Activated naive CD4-positive, alpha-beta T cell treated with anti-CD3 and anti-CD28 coated beads, Interleukin-2, amount 10 ng/mL, durations not matched to agents 7 days and 5 days (primary cell): ENCODE results near the gene CCRL2.
"Not testable (repeated sequence)": the region's sequence is repeated elsewhere in the genome, so short reads cannot be mapped to it uniquely, and the experiment has no call there.

Source experiments
- CTCF ChIA-PET: fragments of 350-600 bp; sonication (Branson Sonifier 250); formaldehyde crosslinking; loops from one replicate; lab custom pipeline; 2021; ENCODE audit warnings: antibody characterized with exemption; lab: Charles Lee
- DNase-seq: peaks from one replicate; pipeline ENCODE4 v3.0.0-alpha.2; 2020
- H3K27ac Mint-ChIP-seq: one replicate; pipeline ENCODE4 v1.8.0; 2021; ENCODE audit warnings: mild to moderate bottlenecking, moderate library complexity, mixed read lengths
- H3K27me3 Mint-ChIP-seq: one replicate; pipeline ENCODE4 v1.8.0; 2021; ENCODE audit warnings: mild to moderate bottlenecking, mixed read lengths
- H3K36me3 Mint-ChIP-seq: one replicate; pipeline ENCODE4 v1.8.0; 2021; ENCODE audit warnings: mixed read lengths
- H3K4me1 Mint-ChIP-seq: one replicate; pipeline ENCODE4 v1.8.0; 2021; ENCODE audit warnings: mixed read lengths
- H3K4me3 Mint-ChIP-seq: one replicate; pipeline ENCODE4 v1.8.0; 2021; ENCODE audit warnings: mild to moderate bottlenecking, moderate library complexity, mixed read lengths
- H3K9me3 Mint-ChIP-seq: one replicate; pipeline ENCODE4 v1.8.0; 2021; ENCODE audit warnings: mixed read lengths

Gene CCRL2

DNA sequence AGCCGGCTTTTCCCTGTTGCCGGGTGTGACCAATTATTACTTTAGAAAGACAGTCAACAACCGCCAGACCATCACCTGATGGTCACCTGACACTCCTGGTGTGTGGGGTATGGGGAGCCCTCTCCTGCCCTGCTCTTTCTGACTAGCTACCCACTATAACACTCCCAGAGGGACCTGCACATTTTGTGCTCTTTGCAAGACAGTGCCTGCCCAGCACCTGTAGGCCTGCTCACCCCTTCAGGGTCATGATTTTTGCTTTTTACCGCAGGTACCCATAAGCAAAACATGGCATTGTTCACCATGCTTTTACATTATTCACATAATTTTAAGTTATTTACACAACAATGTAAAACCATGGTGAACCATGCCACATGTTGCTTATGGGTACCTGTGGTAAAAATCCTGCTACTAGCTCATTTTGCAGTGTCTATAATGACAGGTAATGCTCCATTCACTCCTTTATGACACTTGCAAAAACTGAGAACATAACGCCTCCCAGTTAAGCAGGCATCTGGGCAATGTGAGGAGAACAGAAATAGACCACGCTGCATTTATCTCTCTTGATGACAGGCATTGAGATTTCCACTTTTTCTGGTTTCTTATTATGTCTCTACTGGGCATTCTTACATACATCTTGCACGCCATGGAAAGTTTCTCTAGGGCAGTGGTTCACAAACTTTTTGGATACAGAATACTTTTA, 9.9 kb downstream of the CCRL2 start:
- Mint-ChIP-seq H3K4me1 (peaks cover 7% of the 10 kb centered on the region), H3K9me3 (no peaks in the 10 kb centered on the region), H3K27ac (no peak overlapping the region), H3K36me3 (no peaks in the 10 kb centered on the region), H3K4me3 (no peak overlapping the region), H3K27me3 (peaks cover 3% of the 10 kb centered on the region)
- DNase-seq, result no peak
- CTCF ChIA-PET, result interaction anchor here (0.8 kb wide), 1 partner anchor 10 kb away, joined by 3 read pairs; the partner anchor contains the start of genes CCR5AS and CCRL2

DNA sequence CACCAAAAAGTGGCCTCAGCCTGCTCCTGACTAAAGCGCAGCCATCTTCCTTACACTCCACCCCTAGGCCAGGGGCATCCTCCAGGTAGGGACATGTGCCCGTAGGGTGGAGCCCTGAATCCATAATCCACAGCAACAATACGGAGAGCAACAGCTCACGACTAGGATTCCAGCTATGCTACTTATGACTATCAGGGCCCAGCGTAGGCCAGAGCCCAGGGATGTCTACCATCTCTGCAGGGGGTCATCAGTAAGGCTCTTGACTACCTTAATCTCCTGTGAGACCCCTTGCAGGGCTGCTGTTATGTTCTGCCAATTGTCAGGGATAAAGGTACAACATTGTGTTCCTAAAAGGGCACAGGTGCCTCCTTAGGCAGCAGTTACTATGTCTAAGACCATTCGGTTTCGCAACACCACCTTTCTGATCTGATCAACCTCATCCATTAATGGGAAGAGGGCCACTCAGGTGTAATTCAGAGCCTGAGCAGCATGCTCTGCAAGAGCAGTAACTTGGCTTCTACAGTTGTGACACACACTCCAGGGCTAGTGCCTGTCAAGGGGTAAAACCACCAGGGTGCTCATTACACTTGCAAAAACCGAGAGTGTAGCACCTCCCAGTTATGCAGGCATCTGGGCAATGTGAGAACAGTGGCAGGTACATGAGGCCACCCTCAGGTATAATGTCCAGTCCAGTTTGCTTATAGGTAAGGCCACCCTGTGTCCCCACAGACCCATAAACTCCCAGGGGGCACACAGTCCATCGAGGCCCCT, 11.0 kb downstream of the CCRL2 start:
- no peak overlapping the region for H3K4me3 Mint-ChIP-seq
- DNase-seq, result no peak
- no peak overlapping the region for H3K27ac Mint-ChIP-seq
- no peaks in the 10 kb centered on the region for H3K9me3 Mint-ChIP-seq
- H3K27me3 Mint-ChIP-seq, result peaks cover 7% of the 10 kb centered on the region
- H3K36me3 Mint-ChIP-seq, result no peaks in the 10 kb centered on the region
- CTCF ChIA-PET, result no interaction called here
- peaks cover 7% of the 10 kb centered on the region for H3K4me1 Mint-ChIP-seq

DNA sequence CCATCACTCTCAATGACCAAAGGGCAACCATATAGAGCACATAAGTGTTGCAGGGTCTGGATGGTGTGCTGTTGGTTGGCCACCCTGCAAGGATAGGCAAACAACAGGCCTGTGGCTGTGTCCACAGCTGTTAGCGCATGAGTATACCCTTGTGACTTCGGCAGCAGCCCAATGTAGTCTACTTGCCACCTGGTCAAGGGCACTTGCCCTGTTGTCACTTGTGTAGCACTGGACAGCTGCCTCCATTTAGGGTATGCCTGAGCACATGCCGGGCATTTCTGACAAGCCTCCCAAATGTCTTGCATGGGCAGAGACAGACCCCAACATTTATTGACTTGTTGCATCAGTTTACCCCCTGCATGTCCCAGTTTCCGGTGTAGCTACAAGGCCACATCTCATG, 12.8 kb downstream of the CCRL2 start:
- Mint-ChIP-seq H3K27me3 (peaks cover 11% of the 10 kb centered on the region), H3K4me3 (no peak overlapping the region), H3K36me3 (no peaks in the 10 kb centered on the region), H3K9me3 (no peaks in the 10 kb centered on the region), H3K27ac (no peak overlapping the region), H3K4me1 (peaks cover 7% of the 10 kb centered on the region)
- DNase-seq, result no peak
- CTCF ChIA-PET, result interaction anchor here (0.9 to 1.1 kb wide), 2 partner anchors 42 to 211 kb away, joined by 3 read pairs; no protein-coding TSS in a partner anchor

DNA sequence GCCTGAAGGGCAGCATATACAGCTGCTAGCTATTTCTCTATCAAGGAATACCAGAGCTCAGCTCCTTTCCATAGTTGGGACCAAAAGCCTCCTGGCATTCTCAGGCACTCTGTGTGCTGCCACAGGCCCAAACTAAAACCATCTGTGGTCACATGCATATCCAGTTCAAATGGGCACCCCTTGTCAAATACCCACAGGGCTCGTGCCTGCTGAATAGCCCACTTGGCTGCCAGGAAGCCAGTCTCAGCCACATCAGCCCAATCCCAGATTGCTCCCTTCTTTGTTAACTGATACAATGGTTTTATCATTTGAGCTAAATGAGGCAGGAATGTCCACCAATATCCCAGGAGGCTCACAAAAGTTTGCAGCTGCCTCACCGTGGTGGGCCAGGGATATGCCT, 13.9 kb downstream of the CCRL2 start:
- H3K4me1 Mint-ChIP-seq, result peaks cover 8% of the 10 kb centered on the region
- no peak for DNase-seq
- no peaks in the 10 kb centered on the region for H3K9me3 Mint-ChIP-seq
- peaks cover 11% of the 10 kb centered on the region for H3K27me3 Mint-ChIP-seq
- H3K4me3 Mint-ChIP-seq, result no peak overlapping the region
- no peak overlapping the region for H3K27ac Mint-ChIP-seq
- H3K36me3 Mint-ChIP-seq, result no peaks in the 10 kb centered on the region
- CTCF ChIA-PET, result interaction anchor here (0.8 to 1.1 kb wide), 2 partner anchors 9 to 210 kb away, joined by 3 read pairs; no protein-coding TSS in a partner anchor

DNA sequence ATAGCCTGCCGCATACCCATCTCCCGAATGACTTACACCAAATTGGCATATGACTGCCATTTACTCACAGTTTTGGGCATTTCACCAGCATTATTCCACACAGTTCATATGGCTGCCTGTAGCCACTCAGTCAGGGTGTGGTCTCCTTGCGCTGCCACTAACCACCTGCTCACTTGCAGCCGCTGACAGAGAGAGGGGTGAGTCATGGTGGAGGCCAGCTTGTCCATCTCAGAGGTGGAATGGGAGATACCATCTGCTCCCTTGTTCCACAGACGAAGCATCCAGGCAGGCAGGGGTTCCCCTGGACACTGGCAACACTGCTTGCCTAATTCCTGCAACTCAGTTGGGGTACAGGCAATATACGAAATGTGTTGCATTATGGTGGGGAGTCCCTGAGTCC, 15.6 kb downstream of the CCRL2 start:
- no peaks in the 10 kb centered on the region for H3K9me3 Mint-ChIP-seq
- no peak overlapping the region for H3K4me3 Mint-ChIP-seq
- no peaks in the 10 kb centered on the region for H3K36me3 Mint-ChIP-seq
- peaks cover 11% of the 10 kb centered on the region for H3K27me3 Mint-ChIP-seq
- H3K4me1 Mint-ChIP-seq, result peaks cover 17% of the 10 kb centered on the region
- DNase-seq, result no peak
- CTCF ChIA-PET, result no interaction called here
- H3K27ac Mint-ChIP-seq, result no peak overlapping the region

DNA sequence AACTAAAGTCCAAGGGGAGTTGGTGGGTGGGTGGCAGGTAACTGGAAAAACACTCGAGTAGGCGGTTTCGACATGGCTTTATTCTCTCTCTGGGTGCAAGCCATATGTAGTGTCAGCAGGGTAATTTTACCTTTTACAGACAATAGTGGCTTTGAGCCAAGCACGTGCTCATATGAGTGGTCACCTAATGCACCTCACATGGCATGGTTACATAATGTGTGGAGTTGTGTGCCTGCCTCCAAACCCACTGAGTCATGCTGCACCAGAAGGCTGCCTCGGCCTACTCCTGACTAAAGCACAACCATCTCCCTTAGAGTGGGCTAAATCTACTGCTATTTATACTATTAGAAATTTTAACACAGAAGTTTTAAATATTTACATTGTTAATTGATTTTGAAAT, 16.5 kb downstream of the CCRL2 start:
- H3K9me3 Mint-ChIP-seq, result no peaks in the 10 kb centered on the region
- CTCF ChIA-PET, result interaction anchor here (1.1 kb wide), 1 partner anchor 135 kb away, joined by 3 read pairs; no protein-coding TSS in a partner anchor
- H3K27me3 Mint-ChIP-seq, result peaks cover 11% of the 10 kb centered on the region
- H3K36me3 Mint-ChIP-seq, result no peaks in the 10 kb centered on the region
- H3K27ac Mint-ChIP-seq, result no peak overlapping the region
- H3K4me3 Mint-ChIP-seq, result no peak overlapping the region
- peaks cover 17% of the 10 kb centered on the region for H3K4me1 Mint-ChIP-seq
- no peak for DNase-seq

DNA sequence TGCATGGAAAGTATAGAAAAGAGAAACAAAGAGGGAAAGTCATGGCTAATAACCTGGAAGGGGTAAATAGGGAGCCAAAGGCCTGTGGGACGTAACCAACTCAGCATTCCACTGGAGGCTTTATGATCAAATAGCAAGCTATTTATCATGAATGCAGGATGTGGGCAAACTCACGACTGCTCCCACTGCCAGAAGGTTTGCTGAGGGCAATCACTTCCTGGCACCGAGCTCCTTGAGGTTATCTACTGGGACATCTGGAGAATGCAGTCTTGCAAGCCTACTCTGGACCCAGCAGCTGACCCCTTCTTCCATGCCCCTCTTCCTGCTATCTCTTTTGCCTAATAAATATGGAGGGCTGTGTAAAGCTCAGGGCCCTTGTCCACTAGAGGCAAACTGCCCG, 19.4 kb downstream of the CCRL2 start:
- H3K36me3 Mint-ChIP-seq, H3K27ac Mint-ChIP-seq, H3K4me3 Mint-ChIP-seq, H3K9me3 Mint-ChIP-seq, DNase-seq: not testable (repeated sequence)
- CTCF ChIA-PET, result interaction anchor here (1.0 to 1.4 kb wide), 2 partner anchors 48 to 339 kb away, joined by 3 to 6 read pairs; no protein-coding TSS in a partner anchor
- H3K27me3 Mint-ChIP-seq, result peaks cover 11% of the 10 kb centered on the region
- peaks cover 17% of the 10 kb centered on the region for H3K4me1 Mint-ChIP-seq

DNA sequence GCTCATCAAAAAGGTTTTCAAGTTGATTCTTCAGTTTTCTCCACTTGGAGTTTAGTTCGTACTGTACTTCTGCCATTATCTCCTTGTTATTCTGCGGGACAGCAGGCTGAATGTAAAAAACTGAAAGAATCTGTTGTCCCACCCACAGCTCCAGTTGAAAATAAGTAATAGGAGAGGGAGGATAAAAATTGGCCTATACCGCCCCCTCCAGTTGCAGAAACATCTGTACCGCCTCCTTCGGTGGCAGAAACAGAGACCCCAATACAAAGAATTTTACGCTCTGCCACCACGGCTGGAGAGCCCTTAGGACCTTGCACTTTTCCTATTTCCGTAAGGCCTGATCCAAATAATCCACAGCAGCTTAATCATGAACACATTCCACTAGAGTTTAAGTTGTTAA, 20.3 kb downstream of the CCRL2 start:
- H3K4me3 Mint-ChIP-seq, H3K27ac Mint-ChIP-seq, H3K36me3 Mint-ChIP-seq, DNase-seq: not testable (repeated sequence)
- Mint-ChIP-seq H3K4me1 (peaks cover 17% of the 10 kb centered on the region), H3K27me3 (peaks cover 10% of the 10 kb centered on the region), H3K9me3 (peaks cover 11% of the 10 kb centered on the region)
- CTCF ChIA-PET, result interaction anchor here (1.0 to 1.4 kb wide), 2 partner anchors 49 to 340 kb away, joined by 3 to 6 read pairs; no protein-coding TSS in a partner anchor

DNA sequence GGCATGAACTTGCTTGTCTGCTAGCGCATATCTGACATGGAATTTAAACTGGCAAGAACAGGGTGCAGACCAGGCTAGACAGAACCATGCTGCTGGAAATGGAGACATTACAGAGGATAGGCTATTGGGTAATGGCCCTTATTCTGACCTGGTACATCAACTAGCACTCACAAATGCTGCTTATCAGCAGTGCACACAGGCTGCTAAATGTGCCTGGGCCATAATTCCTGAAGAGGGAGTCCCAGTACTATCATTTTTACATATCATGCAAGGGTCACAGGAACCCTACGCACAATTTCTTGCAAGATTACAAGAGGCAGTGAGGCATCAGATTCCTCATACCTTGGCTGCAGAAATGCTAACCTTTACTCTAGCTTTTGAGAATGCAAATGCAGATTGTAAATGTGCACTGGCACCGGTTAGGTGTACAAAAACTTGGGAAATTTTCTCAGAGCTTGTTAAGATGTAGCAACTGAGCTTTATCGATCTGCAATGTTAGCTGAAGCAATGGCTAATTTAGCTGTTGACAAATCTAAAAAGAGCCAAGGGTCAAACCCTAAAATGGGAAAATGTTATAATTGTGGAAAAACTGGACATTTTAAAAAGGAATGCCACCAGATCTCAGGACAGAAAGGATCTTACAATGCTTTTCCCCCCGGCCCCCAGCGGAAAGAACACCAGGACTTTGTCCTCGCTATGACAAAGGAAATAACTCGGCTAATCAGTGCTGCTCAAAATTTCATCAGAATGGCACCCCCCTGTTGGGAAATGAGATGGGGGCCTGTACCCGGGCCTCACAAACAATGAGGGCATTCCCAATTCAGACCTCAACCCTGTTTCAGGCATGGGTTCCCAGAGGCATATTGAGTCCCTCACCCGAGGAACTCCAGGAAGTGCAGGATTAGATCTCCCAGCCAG, 21.1 kb downstream of the CCRL2 start:
- Mint-ChIP-seq H3K4me3 (no peak overlapping the region), H3K27ac (no peak overlapping the region), H3K36me3 (no peaks in the 10 kb centered on the region), H3K4me1 (peaks cover 25% of the 10 kb centered on the region), H3K27me3 (peaks cover 2% of the 10 kb centered on the region), H3K9me3 (peaks cover 13% of the 10 kb centered on the region)
- no peak for DNase-seq
- CTCF ChIA-PET, result interaction anchor here (0.6 to 2.1 kb wide), 3 partner anchors 16 to 122 kb away, joined by 3 to 5 read pairs (median 3); no protein-coding TSS in a partner anchor

DNA sequence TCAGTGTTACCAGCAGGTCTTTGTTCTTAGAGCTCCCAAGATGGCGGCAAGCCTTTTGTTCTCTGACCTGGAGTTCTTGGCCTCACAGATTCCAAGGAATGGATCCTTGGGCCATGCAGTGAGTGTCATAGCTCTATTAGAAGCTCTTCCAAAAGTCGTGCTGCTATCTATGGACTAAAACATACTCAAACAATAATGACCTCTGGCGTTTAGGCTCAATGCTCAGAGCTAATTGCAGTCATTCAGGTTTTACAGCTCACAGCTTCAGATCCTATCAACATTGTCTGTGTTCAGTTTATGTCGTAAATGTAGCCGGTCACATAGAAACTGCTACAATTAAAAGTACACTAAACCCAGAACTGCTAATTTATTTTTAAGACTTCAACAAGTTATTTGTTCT, 22.2 kb downstream of the CCRL2 start:
- no peaks in the 10 kb centered on the region for H3K36me3 Mint-ChIP-seq
- H3K27me3 Mint-ChIP-seq, result no peaks in the 10 kb centered on the region
- H3K27ac Mint-ChIP-seq, result no peak overlapping the region
- H3K4me3 Mint-ChIP-seq, result no peak overlapping the region
- H3K4me1 Mint-ChIP-seq, result peaks cover 29% of the 10 kb centered on the region
- peaks cover 13% of the 10 kb centered on the region for H3K9me3 Mint-ChIP-seq
- CTCF ChIA-PET, result interaction anchor here (1.6 to 2.1 kb wide), 2 partner anchors 15 to 59 kb away, joined by 3 to 5 read pairs; no protein-coding TSS in a partner anchor
- no peak for DNase-seq

DNA sequence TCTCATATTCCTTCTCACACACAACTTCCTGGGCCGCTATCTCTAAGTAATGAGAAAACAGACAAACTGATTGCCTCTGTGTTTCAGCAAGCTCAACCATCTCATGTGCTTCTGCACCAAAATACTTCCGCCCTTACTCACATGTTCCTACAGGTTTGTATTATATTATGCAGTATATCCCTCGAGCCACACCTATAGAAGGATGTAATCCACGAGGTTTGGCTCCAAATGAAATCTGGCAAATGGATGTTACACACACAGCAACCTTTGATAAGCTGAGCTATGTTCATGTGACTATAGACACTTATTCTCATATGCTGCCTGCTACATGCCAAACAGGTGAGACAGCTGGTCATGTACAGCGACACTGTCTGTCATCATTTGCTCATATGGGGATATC, 22.6 kb downstream of the CCRL2 start:
- no peak overlapping the region for H3K27ac Mint-ChIP-seq
- H3K4me1 Mint-ChIP-seq, result peaks cover 29% of the 10 kb centered on the region
- H3K27me3 Mint-ChIP-seq, result no peaks in the 10 kb centered on the region
- H3K36me3 Mint-ChIP-seq, result no peaks in the 10 kb centered on the region
- CTCF ChIA-PET, result interaction anchor here (1.6 to 2.1 kb wide), 2 partner anchors 15 to 59 kb away, joined by 3 to 5 read pairs; no protein-coding TSS in a partner anchor
- no peak overlapping the region for H3K4me3 Mint-ChIP-seq
- no peak for DNase-seq
- peaks cover 13% of the 10 kb centered on the region for H3K9me3 Mint-ChIP-seq

DNA sequence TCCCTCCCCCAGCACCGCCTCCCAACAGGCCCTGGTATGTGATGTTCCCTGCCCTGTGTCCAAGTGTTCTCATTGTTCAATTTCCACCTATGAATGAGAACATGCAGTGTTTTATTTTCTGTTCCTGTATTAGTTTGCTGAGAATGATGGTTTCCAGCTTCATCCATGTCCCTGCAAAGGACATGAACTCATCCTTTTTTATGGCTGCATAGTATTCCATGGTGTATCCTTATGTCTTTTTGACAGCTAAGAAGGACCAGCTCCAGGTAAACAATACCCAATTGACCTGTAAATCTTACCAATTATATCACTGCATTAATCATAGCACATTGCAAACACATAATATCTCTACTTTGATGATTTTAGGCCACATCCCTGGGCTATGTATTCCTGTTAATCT, 23.8 kb downstream of the CCRL2 start:
- Mint-ChIP-seq H3K9me3 (peaks cover 13% of the 10 kb centered on the region), H3K4me1 (peaks cover 35% of the 10 kb centered on the region)
- H3K4me3 Mint-ChIP-seq, H3K27ac Mint-ChIP-seq, H3K27me3 Mint-ChIP-seq, DNase-seq, H3K36me3 Mint-ChIP-seq, CTCF ChIA-PET: not testable (repeated sequence)

DNA sequence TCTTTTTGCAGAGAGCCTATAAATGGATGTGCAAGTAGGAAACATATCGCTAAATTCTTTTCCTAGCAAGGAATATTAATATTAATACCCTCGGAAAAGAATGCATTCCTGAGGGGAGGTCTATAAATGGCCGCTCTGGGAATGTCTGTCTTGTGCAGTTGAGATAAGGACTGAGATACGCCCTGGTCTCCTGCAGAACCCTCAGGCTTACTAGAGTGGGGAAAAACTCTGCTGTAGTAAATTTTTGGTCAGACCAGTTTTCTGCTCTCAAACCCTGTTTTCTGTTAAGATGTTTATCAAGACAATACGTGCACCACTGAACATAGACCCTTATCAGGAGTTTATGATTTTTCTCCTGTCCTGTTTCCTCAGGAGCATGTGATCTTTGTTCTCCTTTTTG, 24.8 kb downstream of the CCRL2 start:
- DNase-seq, H3K27ac Mint-ChIP-seq, H3K36me3 Mint-ChIP-seq, H3K4me3 Mint-ChIP-seq, H3K27me3 Mint-ChIP-seq, CTCF ChIA-PET: not testable (repeated sequence)
- Mint-ChIP-seq H3K4me1 (peaks cover 25% of the 10 kb centered on the region), H3K9me3 (peaks cover 13% of the 10 kb centered on the region)
